HepG2 (cell line): Measurements from ENCODE around the gene ACTN1. TPM values are rescaled to one million over a fixed set of nuclear protein-coding genes. Genes with fewer than 3 reads are reported as not detected.

Source experiments
- ATF6 ChIP-seq: sonication (generic); formaldehyde crosslinking; conservative IDR thresholded peaks from 2 replicates; pipeline ENCODE4 v1.4.0; 2020; ENCODE audit warnings: missing genetic modification reagents
- BRCA1 ChIP-seq: sonication (generic); formaldehyde crosslinking; IDR thresholded peaks from 2 replicates; pipeline ENCODE4 v1.4.0; 2020; ENCODE audit warnings: missing genetic modification reagents
- BRD4 ChIP-seq: sonication (generic); formaldehyde crosslinking; IDR thresholded peaks from 2 replicates; pipeline ENCODE4 v1.4.0; 2020; ENCODE audit warnings: missing genetic modification reagents
- CEBPB ChIP-seq: IDR thresholded peaks from 2 replicates; pipeline ENCODE4 v1.6.1; 2011; ENCODE audit warnings: low read depth, low read length, improper control_type of control experiment, borderline replicate concordance
- DNMT3B ChIP-seq: conservative IDR thresholded peaks from 2 replicates; pipeline ENCODE4 v1.6.1; 2016; ENCODE audit warnings: missing biosample characterization, control low read depth
- ELF1 ChIP-seq: sonication (generic); formaldehyde crosslinking; IDR thresholded peaks from 2 replicates; pipeline ENCODE4 v1.4.0; 2020; ENCODE audit warnings: missing genetic modification reagents
- HMG20A ChIP-seq: IDR thresholded peaks from 2 replicates; pipeline ENCODE4 v1.6.1; 2016; ENCODE audit warnings: borderline replicate concordance
- HNF4G ChIP-seq, 2 experiments: sonication (generic) in 1 of 2; formaldehyde crosslinking in 1 of 2; IDR thresholded peaks; 2 replicates each; pipeline versions ENCODE4 v1.4.0 to v1.6.1; 2011 to 2020; ENCODE audit warnings: borderline replicate concordance in 2 of 2, low read depth in 2 of 2, mild to moderate bottlenecking in 2 of 2, low read length in 1 of 2, missing genetic modification reagents in 1 of 2, moderate library complexity in 1 of 2
- JARID2 ChIP-seq: sonication (generic); formaldehyde crosslinking; IDR thresholded peaks from 2 replicates; pipeline ENCODE4 v1.8.1; 2023; ENCODE audit warnings: missing genetic modification reagents, inconsistent platforms; ENCODE audit not compliant: insufficient replicate concordance
- JDP2 ChIP-seq: sonication (generic); formaldehyde crosslinking; IDR thresholded peaks from 2 replicates; pipeline ENCODE4 v1.8.1; 2022; ENCODE audit warnings: missing genetic modification reagents, borderline replicate concordance
- KMT2B ChIP-seq: IDR thresholded peaks from 2 replicates; pipeline ENCODE4 v1.6.1; 2016; ENCODE audit warnings: missing genetic modification reagents, missing compliant biosample characterization
- MIER3 ChIP-seq: IDR thresholded peaks from 2 replicates; pipeline ENCODE4 v1.6.1; 2016; ENCODE audit warnings: missing compliant biosample characterization, borderline replicate concordance
- NR2F6 ChIP-seq, 2 experiments: IDR thresholded peaks; 2 replicates each; pipeline ENCODE4 v1.6.1; 2016; ENCODE audit warnings: antibody characterized with exemption in 1 of 2, mild to moderate bottlenecking in 1 of 2
- POLR2G ChIP-seq: fragments of 200-400 bp; formaldehyde crosslinking; IDR thresholded peaks from 2 replicates; pipeline ENCODE4 v1.6.1; 2018; ENCODE audit warnings: mild to moderate bottlenecking, low read depth, low read length, moderate library complexity
- RELA ChIP-seq: sonication (generic); formaldehyde crosslinking; IDR thresholded peaks from 2 replicates; pipeline ENCODE4 v1.4.0; 2020; ENCODE audit warnings: missing genetic modification reagents
- REPIN1 ChIP-seq: sonication (generic); formaldehyde crosslinking; IDR thresholded peaks from 2 replicates; pipeline ENCODE4 v1.8.0; 2022; ENCODE audit warnings: missing genetic modification reagents, low read depth, mild to moderate bottlenecking, borderline replicate concordance
- SP140L ChIP-seq: sonication (generic); formaldehyde crosslinking; IDR thresholded peaks from 2 replicates; pipeline ENCODE4 v1.4.0; 2020; ENCODE audit warnings: missing genetic modification reagents, borderline replicate concordance
- TOPORS ChIP-seq: sonication (generic); formaldehyde crosslinking; IDR thresholded peaks from 2 replicates; pipeline ENCODE4 v1.8.0; 2023; ENCODE audit warnings: mild to moderate bottlenecking, missing genetic modification reagents
- YEATS4 ChIP-seq: sonication (generic); formaldehyde crosslinking; IDR thresholded peaks from 2 replicates; pipeline ENCODE4 v1.4.0; 2020; ENCODE audit warnings: missing genetic modification reagents, borderline replicate concordance
- ZFP90 ChIP-seq: sonication (generic); formaldehyde crosslinking; IDR thresholded peaks from 2 replicates; pipeline ENCODE4 v1.8.0; 2022; ENCODE audit warnings: missing genetic modification reagents, mild to moderate bottlenecking, inconsistent platforms, borderline replicate concordance
- ZMYM2 ChIP-seq: sonication (generic); formaldehyde crosslinking; IDR thresholded peaks from 2 replicates; pipeline ENCODE4 v1.8.0; 2022; ENCODE audit warnings: mild to moderate bottlenecking, missing genetic modification reagents
- ZMYM4 ChIP-seq: sonication (generic); formaldehyde crosslinking; IDR thresholded peaks from 2 replicates; pipeline ENCODE4 v1.8.1; 2023; ENCODE audit warnings: mild to moderate bottlenecking, missing genetic modification reagents
- ZNF136 ChIP-seq: sonication (generic); formaldehyde crosslinking; IDR thresholded peaks from 2 replicates; pipeline ENCODE4 v1.8.1; 2022; ENCODE audit warnings: low read depth, mild to moderate bottlenecking, moderate library complexity, missing genetic modification reagents
- ZNF709 ChIP-seq: sonication (generic); formaldehyde crosslinking; IDR thresholded peaks from 2 replicates; pipeline ENCODE4 v1.5.0; 2020; ENCODE audit warnings: mild to moderate bottlenecking, missing genetic modification reagents
- polyA plus RNA-seq, 8 experiments: library from polyadenylated mRNA; depleted of rRNA in 3 of 8; stranded (reverse) in 7 of 8; unstranded in 1 of 8; fragments of >200 nt; fragmentation: Illumina TruSeq in 4 of 8; extraction: Trizol in 4 of 8; gene quantifications; 2 replicates each; pipeline versions ENCODE4 v1.2.1 to v1.2.3, GENCODE V29; 2011 to 2016; ENCODE audit warnings: low read depth in 4 of 8, missing spikeins in 1 of 8, mixed read lengths in 1 of 8; ENCODE audit not compliant: insufficient read depth in 1 of 8
- total RNA-seq, 5 experiments: library from RNA; depleted of rRNA; stranded (reverse); fragments of >200 nt; fragmentation: Illumina TruSeq; extraction: Trizol; gene quantifications; 2 replicates each; pipeline ENCODE4 v1.2.3, GENCODE V29; 2016; ENCODE audit warnings: low read depth in 1 of 5

The ACTN1 gene
- total and polyA plus RNA-seq, 2 of the 13 experiments (the other 11 are each of a cell fraction or from before 2014, with no cell fraction given): 58.6 to 162 TPM

- TF ChIP-seq JDP2 (CRISPR knock-in tag) (no peak), MIER3 (CRISPR knock-in tag) (peak; percentile 75), KMT2B (CRISPR knock-in tag) (peak; percentile 74), JARID2 (CRISPR knock-in tag) (peak; percentile 38), HMG20A (CRISPR knock-in tag) (peak; percentile 38; the same call in 1 of the 2 replicates), ZMYM4 (CRISPR knock-in tag) (peak; percentile 99), REPIN1 (CRISPR knock-in tag) (peak; percentile 91), YEATS4 (peak; percentile 89; the same call in 1 of the 2 replicates), ZMYM2 (no peak), HNF4G (IDR thresholded peaks at IDR 0.05; ENCODE audit: borderline replicate concordance, low read depth, low read length) (peak; percentile 26; the same call in 1 of the 2 replicates), HNF4G (CRISPR knock-in tag; IDR thresholded peaks at IDR 0.05; ENCODE audit: borderline replicate concordance, low read depth) (no peak), BRCA1 (no peak), ZNF709 (CRISPR knock-in tag) (no peak), ZFP90 (no peak), NR2F6 (IDR thresholded peaks at IDR 0.05) (peak; percentile 75), NR2F6 (CRISPR knock-in tag; IDR thresholded peaks at IDR 0.05) (peak; percentile 88), CEBPB (0 out of 2 replicates have a peak, but pooled peaks have one; percentile 36), RELA (CRISPR knock-in tag) (0 out of 2 replicates have a peak, but pooled peaks have one; percentile 34), DNMT3B (CRISPR knock-in tag) (no peak), ZNF136 (CRISPR knock-in tag) (no peak), ATF6 (CRISPR knock-in tag) (no peak), BRD4 (CRISPR knock-in tag) (peak; percentile 86; the same call in 1 of the 2 replicates), ELF1 (peak; percentile 74), SP140L (CRISPR knock-in tag) (peak; percentile 61; the same call in 1 of the 2 replicates), TOPORS (CRISPR knock-in tag) (peak; percentile 48; the same call in 1 of the 2 replicates), POLR2G (peak; percentile 57)
Observed at GRCh38 chr14:68824517-68825347, 154.4 kb downstream of the ACTN1 start (continued).
